ENCODE data around the gene IRF4. TPM values are rescaled to one million over a fixed set of nuclear protein-coding genes. Genes with fewer than 3 reads are reported as not detected.

Gene IRF4
- total and polyA plus RNA-seq, 2 experiments from 2014 or later = 1.3 to 1.9 TPM

GRCh38 chr6:342832-343179, 48.7 kb upstream of the IRF4 start (continued):
- TF ChIP-seq, protein P1, sequence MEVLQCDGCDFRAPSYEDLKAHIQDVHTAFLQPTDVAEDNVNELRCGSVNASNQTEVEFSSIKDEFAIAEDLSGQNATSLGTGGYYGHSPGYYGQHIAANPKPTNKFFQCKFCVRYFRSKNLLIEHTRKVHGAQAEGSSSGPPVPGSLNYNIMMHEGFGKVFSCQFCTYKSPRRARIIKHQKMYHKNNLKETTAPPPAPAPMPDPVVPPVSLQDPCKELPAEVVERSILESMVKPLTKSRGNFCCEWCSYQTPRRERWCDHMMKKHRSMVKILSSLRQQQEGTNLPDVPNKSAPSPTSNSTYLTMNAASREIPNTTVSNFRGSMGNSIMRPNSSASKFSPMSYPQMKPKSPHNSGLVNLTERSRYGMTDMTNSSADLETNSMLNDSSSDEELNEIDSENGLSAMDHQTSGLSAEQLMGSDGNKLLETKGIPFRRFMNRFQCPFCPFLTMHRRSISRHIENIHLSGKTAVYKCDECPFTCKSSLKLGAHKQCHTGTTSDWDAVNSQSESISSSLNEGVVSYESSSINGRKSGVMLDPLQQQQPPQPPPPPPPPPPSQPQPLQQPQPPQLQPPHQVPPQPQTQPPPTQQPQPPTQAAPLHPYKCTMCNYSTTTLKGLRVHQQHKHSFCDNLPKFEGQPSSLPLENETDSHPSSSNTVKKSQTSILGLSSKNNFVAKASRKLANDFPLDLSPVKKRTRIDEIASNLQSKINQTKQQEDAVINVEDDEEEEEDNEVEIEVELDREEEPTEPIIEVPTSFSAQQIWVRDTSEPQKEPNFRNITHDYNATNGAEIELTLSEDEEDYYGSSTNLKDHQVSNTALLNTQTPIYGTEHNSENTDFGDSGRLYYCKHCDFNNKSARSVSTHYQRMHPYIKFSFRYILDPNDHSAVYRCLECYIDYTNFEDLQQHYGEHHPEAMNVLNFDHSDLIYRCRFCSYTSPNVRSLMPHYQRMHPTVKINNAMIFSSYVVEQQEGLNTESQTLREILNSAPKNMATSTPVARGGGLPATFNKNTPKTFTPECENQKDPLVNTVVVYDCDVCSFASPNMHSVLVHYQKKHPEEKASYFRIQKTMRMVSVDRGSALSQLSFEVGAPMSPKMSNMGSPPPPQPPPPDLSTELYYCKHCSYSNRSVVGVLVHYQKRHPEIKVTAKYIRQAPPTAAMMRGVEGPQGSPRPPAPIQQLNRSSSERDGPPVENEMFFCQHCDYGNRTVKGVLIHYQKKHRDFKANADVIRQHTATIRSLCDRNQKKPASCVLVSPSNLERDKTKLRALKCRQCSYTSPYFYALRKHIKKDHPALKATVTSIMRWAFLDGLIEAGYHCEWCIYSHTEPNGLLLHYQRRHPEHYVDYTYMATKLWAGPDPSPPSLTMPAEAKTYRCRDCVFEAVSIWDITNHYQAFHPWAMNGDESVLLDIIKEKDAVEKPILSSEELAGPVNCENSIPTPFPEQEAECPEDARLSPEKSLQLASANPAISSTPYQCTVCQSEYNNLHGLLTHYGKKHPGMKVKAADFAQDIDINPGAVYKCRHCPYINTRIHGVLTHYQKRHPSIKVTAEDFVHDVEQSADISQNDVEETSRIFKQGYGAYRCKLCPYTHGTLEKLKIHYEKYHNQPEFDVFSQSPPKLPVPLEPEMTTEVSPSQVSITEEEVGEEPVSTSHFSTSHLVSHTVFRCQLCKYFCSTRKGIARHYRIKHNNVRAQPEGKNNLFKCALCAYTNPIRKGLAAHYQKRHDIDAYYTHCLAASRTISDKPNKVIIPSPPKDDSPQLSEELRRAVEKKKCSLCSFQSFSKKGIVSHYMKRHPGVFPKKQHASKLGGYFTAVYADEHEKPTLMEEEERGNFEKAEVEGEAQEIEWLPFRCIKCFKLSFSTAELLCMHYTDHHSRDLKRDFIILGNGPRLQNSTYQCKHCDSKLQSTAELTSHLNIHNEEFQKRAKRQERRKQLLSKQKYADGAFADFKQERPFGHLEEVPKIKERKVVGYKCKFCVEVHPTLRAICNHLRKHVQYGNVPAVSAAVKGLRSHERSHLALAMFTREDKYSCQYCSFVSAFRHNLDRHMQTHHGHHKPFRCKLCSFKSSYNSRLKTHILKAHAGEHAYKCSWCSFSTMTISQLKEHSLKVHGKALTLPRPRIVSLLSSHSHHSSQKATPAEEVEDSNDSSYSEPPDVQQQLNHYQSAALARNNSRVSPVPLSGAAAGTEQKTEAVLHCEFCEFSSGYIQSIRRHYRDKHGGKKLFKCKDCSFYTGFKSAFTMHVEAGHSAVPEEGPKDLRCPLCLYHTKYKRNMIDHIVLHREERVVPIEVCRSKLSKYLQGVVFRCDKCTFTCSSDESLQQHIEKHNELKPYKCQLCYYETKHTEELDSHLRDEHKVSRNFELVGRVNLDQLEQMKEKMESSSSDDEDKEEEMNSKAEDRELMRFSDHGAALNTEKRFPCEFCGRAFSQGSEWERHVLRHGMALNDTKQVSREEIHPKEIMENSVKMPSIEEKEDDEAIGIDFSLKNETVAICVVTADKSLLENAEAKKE (CRISPR knock-in tag; IDR thresholded peaks at IDR 0.05) = no peak

- ATAC-seq (no peak), DNase-seq (ENCODE audit: low spot score) (no peak)
- H3F3A ChIP-seq (replicated peaks; ENCODE audit: low read depth) = no peaks in the 10 kb centered on the region
- peaks cover 2% of the 10 kb centered on the region; the same call in 1 of the 3 replicates for H3K4me1 Mint-ChIP-seq
- peaks cover 4% of the 10 kb centered on the region for H3K36me3 ChIP-seq (ENCODE audit: insufficient read depth)
- H3K9me2 ChIP-seq (ENCODE audit: insufficient read depth) = no peaks in the 10 kb centered on the region
- peaks cover 29% of the 10 kb centered on the region for H3K36me3 Mint-ChIP-seq (ENCODE audit: low read depth)
- peaks cover 3% of the 10 kb centered on the region for H3K27me3 Mint-ChIP-seq (ENCODE audit: insufficient read depth, low read depth, poor library complexity)
- H4K20me1 ChIP-seq (replicated peaks; ENCODE audit: insufficient read depth) = no peaks in the 10 kb centered on the region
- no peak overlapping the region for H3K4me3 Mint-ChIP-seq
- no peak overlapping the region for H3K27ac Mint-ChIP-seq
- H3K9me3 Mint-ChIP-seq = peaks cover 96% of the 10 kb centered on the region
- no peak overlapping the region for H3K27ac ChIP-seq (ENCODE audit: low read depth)
- no peak overlapping the region for H3K4me2 ChIP-seq
- H3K4me1 ChIP-seq (ENCODE audit: insufficient read depth) = no peaks in the 10 kb centered on the region
- H2AFZ ChIP-seq = no peak overlapping the region
- no peaks in the 10 kb centered on the region for H3K79me2 ChIP-seq (replicated peaks; ENCODE audit: insufficient read depth)
- H3K27me3 ChIP-seq (ENCODE audit: insufficient read depth) = no peaks in the 10 kb centered on the region
- H3K4me3 ChIP-seq = no peak overlapping the region
- TF ChIP-seq, protein P1 (CRISPR knock-in tag; IDR thresholded peaks at IDR 0.05) = no peak
- TF ChIP-seq, protein P2, sequence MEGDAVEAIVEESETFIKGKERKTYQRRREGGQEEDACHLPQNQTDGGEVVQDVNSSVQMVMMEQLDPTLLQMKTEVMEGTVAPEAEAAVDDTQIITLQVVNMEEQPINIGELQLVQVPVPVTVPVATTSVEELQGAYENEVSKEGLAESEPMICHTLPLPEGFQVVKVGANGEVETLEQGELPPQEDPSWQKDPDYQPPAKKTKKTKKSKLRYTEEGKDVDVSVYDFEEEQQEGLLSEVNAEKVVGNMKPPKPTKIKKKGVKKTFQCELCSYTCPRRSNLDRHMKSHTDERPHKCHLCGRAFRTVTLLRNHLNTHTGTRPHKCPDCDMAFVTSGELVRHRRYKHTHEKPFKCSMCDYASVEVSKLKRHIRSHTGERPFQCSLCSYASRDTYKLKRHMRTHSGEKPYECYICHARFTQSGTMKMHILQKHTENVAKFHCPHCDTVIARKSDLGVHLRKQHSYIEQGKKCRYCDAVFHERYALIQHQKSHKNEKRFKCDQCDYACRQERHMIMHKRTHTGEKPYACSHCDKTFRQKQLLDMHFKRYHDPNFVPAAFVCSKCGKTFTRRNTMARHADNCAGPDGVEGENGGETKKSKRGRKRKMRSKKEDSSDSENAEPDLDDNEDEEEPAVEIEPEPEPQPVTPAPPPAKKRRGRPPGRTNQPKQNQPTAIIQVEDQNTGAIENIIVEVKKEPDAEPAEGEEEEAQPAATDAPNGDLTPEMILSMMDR (conservative IDR thresholded peaks at IDR 0.05; ENCODE audit: low read depth in 2 of 2) = no peak
- TF ChIP-seq JUNB (IDR thresholded peaks at IDR 0.05; ENCODE audit: unreplicated experiment) (no peak), NANOG (IDR thresholded peaks at IDR 0.05; ENCODE audit: borderline replicate concordance) (no peak), POLR2AphosphoS5 (IDR thresholded peaks at IDR 0.05; ENCODE audit: low read depth) (no peak), ZNF331 (CRISPR knock-in tag; IDR thresholded peaks at IDR 0.05; ENCODE audit: low read depth) (no peak)
Observed at GRCh38 chr6:343226-343935, 48.2 kb upstream of the IRF4 start.

Measured in GM23338 (cell line).